ENCODE results near the gene DDX60.
"Not testable (repeated sequence)": the region's sequence is repeated elsewhere in the genome, so short reads cannot be mapped to it uniquely, and the experiment has no call there.

DDX60 gene

GRCh38 chr4:168308912-168309311, 9.6 kb downstream of the DDX60 start:
- H3K4me2 ChIP-seq (ENCODE audit: low read depth, low read length, poor library complexity, severe bottlenecking), result no peak overlapping the region
- no peaks in the 10 kb centered on the region for H3K9me2 ChIP-seq (replicated peaks; ENCODE audit: insufficient read depth, low read length)
- no peaks in the 10 kb centered on the region for H3F3A ChIP-seq (ENCODE audit: insufficient read depth)
- H3K36me3 ChIP-seq (ENCODE audit: low read length), result no peaks in the 10 kb centered on the region
- no peak overlapping the region for H3K4me3 ChIP-seq (ENCODE audit: insufficient read depth, low read length, poor library complexity, severe bottlenecking)
- H2AFZ ChIP-seq (ENCODE audit: low read depth, low read length, severe bottlenecking), result no peak overlapping the region
- H3K9ac ChIP-seq (ENCODE audit: low read length), result no peak overlapping the region
- H3K27ac ChIP-seq (ENCODE audit: low read depth, low read length), result no peak overlapping the region
- TF ChIP-seq EZH2phosphoT487 (conservative IDR thresholded peaks at IDR 0.05; ENCODE audit: low read length) (no peak), CTCF (IDR thresholded peaks at IDR 0.05; ENCODE audit: insufficient read depth, low read length, poor library complexity, severe bottlenecking) (no peak)
- no peaks in the 10 kb centered on the region for H4K20me1 ChIP-seq (ENCODE audit: low read depth, low read length)
- H3K79me2 ChIP-seq (ENCODE audit: insufficient read depth, low read length), result no peaks in the 10 kb centered on the region
- no peaks in the 10 kb centered on the region for H3K9me3 ChIP-seq (ENCODE audit: insufficient read depth, low read length)
- H3K27me3 ChIP-seq (ENCODE audit: low read length), result no peaks in the 10 kb centered on the region

- H3K27me3 ChIP-seq (ENCODE audit: low read length), result no peaks in the 10 kb centered on the region
- no peaks in the 10 kb centered on the region for H3K9me3 ChIP-seq (ENCODE audit: insufficient read depth, low read length)
- no peaks in the 10 kb centered on the region for H3F3A ChIP-seq (ENCODE audit: insufficient read depth)
- H3K79me2 ChIP-seq (ENCODE audit: insufficient read depth, low read length), result no peaks in the 10 kb centered on the region
- H3K27ac ChIP-seq (ENCODE audit: low read depth, low read length), result no peak overlapping the region
- H2AFZ ChIP-seq (ENCODE audit: low read depth, low read length, severe bottlenecking), result no peak overlapping the region
- H3K9ac ChIP-seq (ENCODE audit: low read length), result no peak overlapping the region
- H3K4me3 ChIP-seq (ENCODE audit: insufficient read depth, low read length, poor library complexity, severe bottlenecking), result no peak overlapping the region
- no peaks in the 10 kb centered on the region for H3K36me3 ChIP-seq (ENCODE audit: low read length)
- TF ChIP-seq CTCF (IDR thresholded peaks at IDR 0.05; ENCODE audit: insufficient read depth, low read length, poor library complexity, severe bottlenecking), result no peak
- no peak for TF ChIP-seq EZH2phosphoT487 (conservative IDR thresholded peaks at IDR 0.05; ENCODE audit: low read length)
- H4K20me1 ChIP-seq (ENCODE audit: low read depth, low read length), result no peaks in the 10 kb centered on the region
- H3K9me2 ChIP-seq (replicated peaks; ENCODE audit: insufficient read depth, low read length), result no peaks in the 10 kb centered on the region
- H3K4me2 ChIP-seq (ENCODE audit: low read depth, low read length, poor library complexity, severe bottlenecking), result no peak overlapping the region
These were observed 12.1 kb downstream of the DDX60 start for GRCh38 chr4:168306476-168306875.

GRCh38 chr4:168304744-168305459, 13.7 kb downstream of the DDX60 start:
- H3K4me3 ChIP-seq (ENCODE audit: insufficient read depth, low read length, poor library complexity, severe bottlenecking), result no peak overlapping the region
- no peaks in the 10 kb centered on the region for H3K79me2 ChIP-seq (ENCODE audit: insufficient read depth, low read length)
- H3K9me3 ChIP-seq (ENCODE audit: insufficient read depth, low read length), result no peaks in the 10 kb centered on the region
- no peaks in the 10 kb centered on the region for H3F3A ChIP-seq (ENCODE audit: insufficient read depth)
- H2AFZ ChIP-seq (ENCODE audit: low read depth, low read length, severe bottlenecking), result no peak overlapping the region
- H3K27ac ChIP-seq (ENCODE audit: low read depth, low read length), result no peak overlapping the region
- TF ChIP-seq EZH2phosphoT487 (conservative IDR thresholded peaks at IDR 0.05; ENCODE audit: low read length) (no peak), CTCF (IDR thresholded peaks at IDR 0.05; ENCODE audit: insufficient read depth, low read length, poor library complexity, severe bottlenecking) (no peak)
- H3K9ac ChIP-seq (ENCODE audit: low read length), result no peak overlapping the region
- H3K27me3 ChIP-seq (ENCODE audit: low read length), result no peaks in the 10 kb centered on the region
- no peaks in the 10 kb centered on the region for H3K36me3 ChIP-seq (ENCODE audit: low read length)
- no peak overlapping the region for H3K4me2 ChIP-seq (ENCODE audit: low read depth, low read length, poor library complexity, severe bottlenecking)
- H4K20me1 ChIP-seq (ENCODE audit: low read depth, low read length), result no peaks in the 10 kb centered on the region
- H3K9me2 ChIP-seq (replicated peaks; ENCODE audit: insufficient read depth, low read length), result no peaks in the 10 kb centered on the region

GRCh38 chr4:168303430-168303829, 15.1 kb downstream of the DDX60 start:
- not testable (repeated sequence) for H3K4me3 ChIP-seq (ENCODE audit: insufficient read depth, low read length, poor library complexity, severe bottlenecking); H3K27ac ChIP-seq (ENCODE audit: low read depth, low read length); H3K36me3 ChIP-seq (ENCODE audit: low read length); H3F3A ChIP-seq (ENCODE audit: insufficient read depth); H3K9me3 ChIP-seq (ENCODE audit: insufficient read depth, low read length); H3K27me3 ChIP-seq (ENCODE audit: low read length); H3K9ac ChIP-seq (ENCODE audit: low read length); H4K20me1 ChIP-seq (ENCODE audit: low read depth, low read length); H2AFZ ChIP-seq (ENCODE audit: low read depth, low read length, severe bottlenecking); H3K4me2 ChIP-seq (ENCODE audit: low read depth, low read length, poor library complexity, severe bottlenecking); H3K79me2 ChIP-seq (ENCODE audit: insufficient read depth, low read length); H3K9me2 ChIP-seq (replicated peaks; ENCODE audit: insufficient read depth, low read length)
